ENCODE results near the gene KRTAP10-9.
"Not testable (repeated sequence)": the region's sequence is repeated elsewhere in the genome, so short reads cannot be mapped to it uniquely, and the experiment has no call there.

KRTAP10-9 gene

GRCh38 chr21:44638506-44639330 is 11.8 kb downstream of the KRTAP10-9 start:
- not testable (repeated sequence) for DNase-seq (ENCODE audit: low read depth in 2 of 3, low spot score in 2 of 3)

- no peak for DNase-seq (ENCODE audit: low read depth in 2 of 3, low spot score in 2 of 3)
These were observed 12.4 kb downstream of the KRTAP10-9 start for GRCh38 chr21:44639331-44639655.

- no peak for DNase-seq (ENCODE audit: low read depth in 2 of 3, low spot score in 2 of 3)
These were observed 13.9 kb downstream of the KRTAP10-9 start for GRCh38 chr21:44640761-44641160.

GRCh38 chr21:44643741-44644310 is 16.9 kb downstream of the KRTAP10-9 start:
- DNase-seq (ENCODE audit: low read depth in 2 of 3, low spot score in 2 of 3) = no peak

- DNase-seq (ENCODE audit: low read depth in 2 of 3, low spot score in 2 of 3) = no peak
These were observed 18.0 kb downstream of the KRTAP10-9 start for GRCh38 chr21:44644878-44645277.

GRCh38 chr21:44646366-44647221 is 19.7 kb downstream of the KRTAP10-9 start, which contains the start of gene KRTAP10-11:
Gene KRTAP10-11 (plus strand): TSS chr21:44646414. CDS start chr21:44646459, 45 bp downstream.
- not testable (repeated sequence) for DNase-seq (ENCODE audit: low read depth in 2 of 3, low spot score in 2 of 3)

- no peak for DNase-seq (ENCODE audit: low read depth in 2 of 3, low spot score in 2 of 3)
These were observed 20.3 kb downstream of the KRTAP10-9 start for GRCh38 chr21:44647222-44647552.

GRCh38 chr21:44648557-44649311 is 21.8 kb downstream of the KRTAP10-9 start:
- DNase-seq (ENCODE audit: low read depth in 2 of 3, low spot score in 2 of 3) = no peak

- no peak for DNase-seq (ENCODE audit: low read depth in 2 of 3, low spot score in 2 of 3)
These were observed 22.7 kb downstream of the KRTAP10-9 start for GRCh38 chr21:44649521-44650100.

- no peak for DNase-seq (ENCODE audit: low read depth in 2 of 3, low spot score in 2 of 3)
These were observed 23.5 kb downstream of the KRTAP10-9 start for GRCh38 chr21:44650265-44650972.

- no peak for DNase-seq (ENCODE audit: low read depth in 2 of 3, low spot score in 2 of 3)
These were observed 24.2 kb downstream of the KRTAP10-9 start for GRCh38 chr21:44650973-44651675.

- no peak for DNase-seq (ENCODE audit: low read depth in 2 of 3, low spot score in 2 of 3)
These were observed 26.2 kb downstream of the KRTAP10-9 start for GRCh38 chr21:44653123-44653522.

- DNase-seq (ENCODE audit: low read depth in 2 of 3, low spot score in 2 of 3) = no peak
These were observed 27.0 kb downstream of the KRTAP10-9 start for GRCh38 chr21:44653656-44654575.

GRCh38 chr21:44654576-44655175 is 27.8 kb downstream of the KRTAP10-9 start, which contains the start of gene KRTAP12-4:
Gene KRTAP12-4 (minus strand): TSS chr21:44654659. CDS start chr21:44654614, 45 bp downstream.
- DNase-seq (ENCODE audit: low read depth in 2 of 3, low spot score in 2 of 3) = no peak

GRCh38 chr21:44656868-44657267 is 30.0 kb downstream of the KRTAP10-9 start:
- no peak for DNase-seq (ENCODE audit: low read depth in 2 of 3, low spot score in 2 of 3)

- no peak for DNase-seq (ENCODE audit: low read depth in 2 of 3, low spot score in 2 of 3)
These were observed 31.0 kb downstream of the KRTAP10-9 start, which contains the start of gene KRTAP12-3 for GRCh38 chr21:44657635-44658540. Gene KRTAP12-3 (plus strand): TSS chr21:44657932. CDS start chr21:44657980, 48 bp downstream.

GRCh38 chr21:44658541-44658910 is 31.6 kb downstream of the KRTAP10-9 start:
- DNase-seq (ENCODE audit: low read depth in 2 of 3, low spot score in 2 of 3) = no peak
